Measurements from ENCODE around the gene C11orf86. TPM values are rescaled to one million over a fixed set of nuclear protein-coding genes. Genes with fewer than 3 reads are reported as not detected.

C11orf86 gene
- total and polyA plus RNA-seq, 11 donors: not detected

DNA sequence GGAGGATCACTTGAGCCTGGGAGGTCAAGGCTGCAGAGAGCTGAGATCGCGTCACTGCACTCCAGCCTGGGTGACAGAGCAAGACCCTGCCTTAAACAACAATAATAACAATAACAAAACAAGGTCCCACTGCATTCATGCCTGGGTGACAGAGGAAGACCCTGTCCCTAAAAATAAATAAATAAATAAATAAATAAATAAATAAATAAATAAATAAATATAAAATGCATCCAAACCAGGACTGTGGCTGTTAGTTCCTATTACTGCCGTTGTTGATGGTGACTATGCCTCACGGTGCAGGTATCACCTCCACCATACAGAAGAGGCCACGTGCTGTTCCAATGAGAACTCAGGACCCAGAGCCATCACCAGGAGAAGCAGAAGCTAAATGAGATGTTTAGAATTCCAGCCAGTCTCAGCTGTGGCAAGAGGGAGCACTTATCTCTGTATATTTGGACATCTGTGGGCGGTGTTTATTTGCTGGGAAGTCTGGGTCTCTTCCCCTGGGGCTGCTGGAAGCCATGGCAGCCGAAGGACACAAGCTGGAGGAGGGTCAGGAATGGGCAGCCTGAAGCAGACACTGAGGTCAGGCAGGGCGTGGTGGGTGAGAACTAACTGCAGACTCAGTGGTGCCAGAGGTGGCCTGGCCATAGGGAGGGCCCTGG, 21.6 kb downstream of the C11orf86 start:
- ATAC-seq: peak in 3 of 4 donors; percentile 48 to 90 (median 83)
- H3K27ac ChIP-seq: no peak overlapping the region

DNA sequence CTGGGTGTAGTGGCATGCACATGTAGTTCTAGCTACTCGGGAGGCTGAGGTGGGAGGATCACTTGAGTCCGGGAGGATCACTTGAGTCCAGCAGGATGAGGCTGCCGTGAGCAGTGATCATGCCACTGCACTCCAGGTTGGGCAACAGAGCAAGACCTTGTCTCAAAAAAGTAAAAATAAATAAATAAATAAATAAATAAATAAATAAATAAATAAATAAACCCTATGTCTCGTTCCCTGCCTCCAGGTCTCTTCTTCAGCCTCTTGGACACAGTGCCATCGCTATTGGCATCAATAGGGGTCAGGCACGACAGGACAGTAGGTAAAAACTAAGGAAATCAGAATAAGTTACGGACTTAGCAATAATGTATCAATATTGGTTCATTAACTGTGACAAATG, 24.5 kb downstream of the C11orf86 start:
- Histone ChIP-seq H3K4me1 (peaks cover 0 to 11% (median 0%) of the 10 kb centered on the region in 12 donors), H3K4me3 (no peak overlapping the region), H3K9me3 (no peaks in the 10 kb centered on the region), H3K36me3 (no peaks in the 10 kb centered on the region), H3K27ac (no peak overlapping the region), H3K27me3 (no peaks in the 10 kb centered on the region)
- intact Hi-C loops (cut with DNase I): no loop called here
- WGBS, 4 donors: 88 to 92% (median 91%) methylated on average over 7 of the region's 7 CpGs
- DNase-seq: no peak
- no peak for TF ChIP-seq POLR2A (IDR thresholded peaks at IDR 0.05)
- no peak for TF ChIP-seq CTCF (IDR thresholded peaks at IDR 0.05)
- ATAC-seq: no peak

More for the DNA sequence above, 21.6 kb downstream of the C11orf86 start:
- TF ChIP-seq POLR2A (IDR thresholded peaks at IDR 0.05) (no peak), CTCF (IDR thresholded peaks at IDR 0.05) (no peak)
- Histone ChIP-seq H3K4me1 (peaks cover 0 to 11% (median 0%) of the 10 kb centered on the region in 12 donors), H3K27me3 (no peaks in the 10 kb centered on the region), H3K4me3 (no peak overlapping the region), H3K9me3 (no peaks in the 10 kb centered on the region), H3K36me3 (no peaks in the 10 kb centered on the region)
- intact Hi-C loops (cut with DNase I): no loop called here
- 50 to 60% (median 56%) methylated on average over 8 of the region's 8 CpGs for WGBS, 4 donors
- DNase-seq: peak in 1 of 5 donors; percentile 50

DNA sequence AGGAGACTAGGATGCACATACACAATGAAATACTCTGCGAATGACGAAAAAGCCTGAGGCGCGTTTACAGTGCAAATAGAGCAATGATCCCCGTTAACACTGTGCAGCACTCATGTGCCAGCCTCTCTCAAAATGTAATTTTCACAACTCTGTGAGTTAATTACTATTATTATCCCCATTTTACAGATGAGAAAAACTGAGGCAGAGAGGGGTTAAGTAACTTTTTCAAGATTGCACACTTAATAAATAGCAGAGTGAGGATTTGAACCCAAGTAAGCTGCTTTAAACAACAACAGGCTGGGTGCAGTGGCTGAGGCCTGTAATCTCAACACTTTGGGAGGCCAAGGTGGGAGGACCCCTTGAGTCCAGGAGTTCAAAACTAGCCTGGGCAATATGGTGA, 26.2 kb downstream of the C11orf86 start:
- Histone ChIP-seq H3K4me3 (no peak overlapping the region), H3K27ac (no peak overlapping the region), H3K27me3 (no peaks in the 10 kb centered on the region), H3K4me1 (peaks cover 0 to 10% (median 0%) of the 10 kb centered on the region in 12 donors), H3K36me3 (no peaks in the 10 kb centered on the region), H3K9me3 (no peaks in the 10 kb centered on the region)
- TF ChIP-seq CTCF (IDR thresholded peaks at IDR 0.05) (no peak), POLR2A (IDR thresholded peaks at IDR 0.05) (no peak)
- ATAC-seq (no peak), DNase-seq (no peak)
- intact Hi-C loops (cut with DNase I): no loop called here
- 97 to 100% (median 97%) methylated on average over 5 of the region's 5 CpGs for WGBS, 4 donors

DNA sequence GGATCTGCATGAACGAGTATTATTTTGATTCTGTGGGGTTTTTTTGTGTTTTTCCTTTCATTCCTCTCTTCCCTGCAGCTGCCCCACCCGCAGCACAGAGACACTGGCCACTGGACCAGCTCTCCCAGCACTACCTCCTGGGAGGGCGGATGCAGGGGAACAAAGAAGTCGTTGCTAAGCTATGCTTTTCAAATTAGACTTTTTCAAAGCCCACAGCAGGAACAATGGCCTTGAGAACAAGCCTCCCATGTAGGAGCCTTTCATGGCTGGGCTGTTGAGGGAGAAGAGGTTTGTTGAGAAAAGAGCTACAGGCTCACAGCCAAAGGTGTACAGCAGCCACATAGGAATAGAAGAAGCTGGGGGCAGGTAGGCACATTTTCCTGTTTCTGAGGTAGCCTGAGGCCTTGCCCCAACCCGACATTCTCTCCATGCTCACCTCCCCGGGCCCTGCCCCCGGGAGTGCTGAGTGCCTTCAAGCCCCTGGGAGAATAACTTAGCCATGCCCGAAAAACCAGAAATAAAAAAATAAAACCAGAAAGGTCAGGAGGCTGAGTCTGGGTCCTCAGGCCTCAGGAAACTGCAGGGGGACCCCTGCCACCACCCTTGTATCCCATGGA, 27.3 kb downstream of the C11orf86 start:
- no peaks in the 10 kb centered on the region for H3K27me3 ChIP-seq
- intact Hi-C loops (cut with DNase I): no loop called here
- no peaks in the 10 kb centered on the region for H3K4me1 ChIP-seq
- H3K4me3 ChIP-seq: no peak overlapping the region
- ATAC-seq: no peak
- TF ChIP-seq POLR2A (IDR thresholded peaks at IDR 0.05) (no peak), CTCF (IDR thresholded peaks at IDR 0.05) (no peak)
- 60 to 64% (median 62%) methylated on average over 8 of the region's 8 CpGs for WGBS, 4 donors
- no peak overlapping the region for H3K27ac ChIP-seq
- DNase-seq: no peak
- H3K9me3 ChIP-seq: no peaks in the 10 kb centered on the region
- H3K36me3 ChIP-seq: no peaks in the 10 kb centered on the region

Measured in heart left ventricle (tissue), 16 donors.